HCT116 (cell line): ENCODE data around the gene PBX2. TPM values are rescaled to one million over a fixed set of nuclear protein-coding genes. Genes with fewer than 3 reads are reported as not detected.

Experiments
- ATAC-seq: fragments of 200-7000 bp; cut with Tn5 transposase; 2 replicates; pipeline ENCODE4 v1.9.1; 2020; ENCODE audit warnings: mild to moderate bottlenecking, moderate library complexity
- BruUV-seq: library from RNA; stranded (reverse); fragments of 400-500 nt; replicated peaks from 2 replicates; lab custom pipeline; 2021; lab: Mats Ljungman, UMichigan
- CTCF ChIA-PET: fragments of 300-600 bp; sonication (Branson Sonifier 250); formaldehyde crosslinking; loops from one replicate; lab custom pipeline; 2021; ENCODE audit warnings: antibody characterized with exemption; lab: Charles Lee
- POLR2A ChIA-PET: fragments of 300-600, 350-600 bp; sonication (Branson Sonifier 250); formaldehyde crosslinking; loops from one replicate; lab custom pipeline; 2021; ENCODE audit warnings: antibody characterized with exemption; lab: Charles Lee
- RAD21 ChIA-PET, 2 experiments: fragments of 300-600 bp; sonication (Branson Sonifier 250); formaldehyde crosslinking; loops; one replicate each; lab custom pipeline; 2023; ENCODE audit warnings: low total read pairs in 2 of 2; ENCODE audit not compliant: uncharacterized antibody in 2 of 2, unreplicated experiment in 2 of 2, low non-redundant PET in 1 of 2; lab: Charles Lee
- DNase-seq: peaks from one replicate; pipeline ENCODE4 v3.0.0-alpha.2; 2010; ENCODE audit warnings: low read depth, low spot score
- H2AFZ ChIP-seq: fragments of 200-600 bp; shearing (Covaris generic), sonication (generic); 2 replicates; pipeline ENCODE4 v1.6.1; 2017; ENCODE audit warnings: low read depth, mixed run types, mixed read lengths, antibody characterized with exemption, low read length; ENCODE audit not compliant: poor library complexity, severe bottlenecking
- H3K27ac ChIP-seq: 2 replicates; pipeline ENCODE4 v1.5.1; 2012; ENCODE audit warnings: low read depth, low read length
- H3K27me3 ChIP-seq: fragments of 200-600 bp; sonication (generic); 2 replicates; pipeline ENCODE4 v1.6.1; 2016; ENCODE audit warnings: mixed run types, low read length, mixed read lengths; ENCODE audit not compliant: insufficient read depth
- H3K36me3 ChIP-seq, 2 experiments: fragments of 200-500 bp in 1 of 2; fragments of 200-600 bp in 1 of 2; sonication (Bioruptor generic) in 1 of 2; sonication (generic) in 1 of 2; 2 replicates each; pipeline versions ENCODE4 v1.5.1 to v1.6.1; 2014 to 2016; ENCODE audit warnings: low read length in 2 of 2, inconsistent platforms in 1 of 2, mixed read lengths in 1 of 2, mixed run types in 1 of 2; ENCODE audit not compliant: insufficient read depth in 2 of 2, control insufficient read depth in 1 of 2
- H3K4me1 ChIP-seq, 2 experiments: fragments of 200-600 bp in 1 of 2; sonication (generic) in 1 of 2; 2 replicates each; pipeline versions ENCODE4 v1.5.1 to v1.6.1; 2012 to 2017; ENCODE audit warnings: low read length in 2 of 2, inconsistent platforms in 1 of 2, mild to moderate bottlenecking in 1 of 2, mixed read lengths in 1 of 2, mixed run types in 1 of 2, moderate library complexity in 1 of 2; ENCODE audit not compliant: insufficient read depth in 2 of 2, control insufficient read depth in 1 of 2
- H3K4me2 ChIP-seq: fragments of 200-600 bp; sonication (generic); 2 replicates; pipeline ENCODE4 v1.6.1; 2017; ENCODE audit warnings: mixed run types, low read length, mixed read lengths
- H3K4me3 ChIP-seq, 2 experiments: fragments of 200-600 bp in 1 of 2; sonication (generic) in 1 of 2; replicated peaks in 1 of 2; 2 replicates each; pipeline ENCODE4 v1.5.1; 2011 to 2016; ENCODE audit warnings: low read length in 2 of 2, control low read depth in 1 of 2, low read depth in 1 of 2, mild to moderate bottlenecking in 1 of 2, mixed read lengths in 1 of 2, mixed run types in 1 of 2
- H3K79me2 ChIP-seq: fragments of 200-600 bp; sonication (generic); 2 replicates; pipeline ENCODE4 v1.6.1; 2017; ENCODE audit warnings: mild to moderate bottlenecking, mixed run types, low read length, moderate library complexity, mixed read lengths; ENCODE audit not compliant: insufficient read depth
- H3K9ac ChIP-seq: fragments of 200-600 bp; sonication (generic); 2 replicates; pipeline ENCODE4 v1.6.1; 2016; ENCODE audit warnings: low read length, mixed read lengths
- H3K9me2 ChIP-seq: fragments of 200-600 bp; sonication (generic), shearing (Covaris generic); 2 replicates; pipeline ENCODE4 v1.6.1; 2017; ENCODE audit warnings: mixed run types, mild to moderate bottlenecking, moderate library complexity; ENCODE audit not compliant: insufficient read depth
- H3K9me3 ChIP-seq, 2 experiments: fragments of 200-500 bp in 1 of 2; fragments of 200-600 bp in 1 of 2; sonication (Bioruptor generic) in 1 of 2; sonication (generic) in 1 of 2; 2 replicates each; pipeline ENCODE4 v1.6.1; 2014 to 2017; ENCODE audit warnings: low read length in 2 of 2, mixed read lengths in 2 of 2, inconsistent platforms in 1 of 2, low read depth in 1 of 2, mild to moderate bottlenecking in 1 of 2, mixed run types in 1 of 2, moderate library complexity in 1 of 2; ENCODE audit not compliant: control insufficient read depth in 1 of 2, insufficient read depth in 1 of 2
- H4K20me1 ChIP-seq: fragments of 200-600 bp; sonication (generic), shearing (Covaris generic); 2 replicates; pipeline ENCODE4 v1.6.1; 2017; ENCODE audit warnings: mixed run types, mild to moderate bottlenecking, moderate library complexity; ENCODE audit not compliant: insufficient read depth
- EZH2phosphoT487 ChIP-seq: fragments of 200-600 bp; IDR thresholded peaks from 2 replicates; pipeline ENCODE4 v1.6.1; 2018; ENCODE audit warnings: antibody characterized with exemption, borderline replicate concordance
- SRF ChIP-seq: IDR thresholded peaks from 2 replicates; pipeline ENCODE4 v1.6.1; 2012; ENCODE audit warnings: low read depth
- TCF7L2 ChIP-seq: IDR thresholded peaks from 2 replicates; pipeline ENCODE4 v1.7.0; 2011; ENCODE audit warnings: borderline replicate concordance, inconsistent platforms; ENCODE audit not compliant: insufficient read depth, insufficient read length; ENCODE audit errors: extremely low read depth
- intact Hi-C: fragments of 100-400 bp; cut with micrococcal nuclease; formaldehyde crosslinking; loops from 2 replicates; pipeline ENCODE4 v1.10.0; 2022
- total RNA-seq: library from RNA; stranded (reverse); gene quantifications from one replicate; pipeline ENCODE4 v1.2.1, GENCODE V29; 2021; ENCODE audit not compliant: unreplicated experiment
- TF ChIP-seq, protein P1 (sequence below), 3 experiments: fragments of 200-600 bp in 1 of 3; sonication (generic) in 1 of 3; IDR thresholded peaks in 2 of 3; conservative IDR thresholded peaks in 1 of 3; 2 replicates each; pipeline ENCODE4 v1.5.1; 2012 to 2017; ENCODE audit warnings: low read depth in 2 of 3, low read length in 2 of 3, antibody characterized with exemption in 1 of 3, borderline replicate concordance in 1 of 3, control low read depth in 1 of 3, mild to moderate bottlenecking in 1 of 3, mixed read lengths in 1 of 3, mixed run types in 1 of 3, moderate library complexity in 1 of 3; ENCODE audit not compliant: insufficient read depth in 1 of 3

Gene PBX2
- total RNA-seq, 1 experiment from 2014 or later = 79.0 TPM

DNA sequence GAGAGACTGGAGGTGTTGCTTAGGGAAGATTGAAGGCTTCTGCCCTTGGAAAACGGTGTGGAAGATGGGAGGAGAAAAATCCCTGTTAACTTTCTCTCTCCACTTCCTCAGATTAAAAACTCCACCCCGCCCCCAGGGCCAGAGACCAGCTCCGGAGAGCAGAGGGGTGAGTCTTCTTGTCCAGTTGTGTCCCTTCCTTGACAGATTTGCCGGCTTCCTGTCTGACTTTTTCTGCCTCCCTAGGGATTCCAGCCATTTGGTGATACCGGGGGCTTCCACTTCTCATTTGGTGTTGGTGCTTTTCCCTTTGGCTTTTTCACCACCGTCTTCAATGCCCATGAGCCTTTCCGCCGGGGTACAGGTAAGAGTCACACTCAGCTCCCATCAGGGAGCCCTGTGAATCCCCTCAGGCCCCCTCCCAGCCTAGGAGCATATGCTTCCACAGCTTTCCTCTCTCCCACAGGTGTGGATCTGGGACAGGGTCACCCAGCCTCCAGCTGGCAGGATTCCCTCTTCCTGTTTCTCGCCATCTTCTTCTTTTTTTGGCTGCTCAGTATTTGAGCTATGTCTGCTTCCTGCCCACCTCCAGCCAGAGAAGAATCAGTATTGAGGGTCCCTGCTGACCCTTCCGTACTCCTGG, 10.1 kb downstream of the PBX2 start:
- Histone ChIP-seq H3K27me3 (no peaks in the 10 kb centered on the region), H3K4me1 (peaks cover 19 to 41% of the 10 kb centered on the region in 2 experiments), H3K9me2 (no peaks in the 10 kb centered on the region), H3K9ac (no peak overlapping the region), H3K79me2 (peaks cover 17% of the 10 kb centered on the region), H3K36me3 (peaks cover 7 to 13% of the 10 kb centered on the region in 2 experiments; a peak in 2 of 4 replicates), H2AFZ (no peak overlapping the region)
- ChIA-PET RAD21 (no interaction called here), POLR2A (interaction anchor here (1.1 kb wide), 1 partner anchor 15 kb away, joined by 3 read pairs; no protein-coding TSS in a partner anchor)
- TF ChIP-seq, protein P1, sequence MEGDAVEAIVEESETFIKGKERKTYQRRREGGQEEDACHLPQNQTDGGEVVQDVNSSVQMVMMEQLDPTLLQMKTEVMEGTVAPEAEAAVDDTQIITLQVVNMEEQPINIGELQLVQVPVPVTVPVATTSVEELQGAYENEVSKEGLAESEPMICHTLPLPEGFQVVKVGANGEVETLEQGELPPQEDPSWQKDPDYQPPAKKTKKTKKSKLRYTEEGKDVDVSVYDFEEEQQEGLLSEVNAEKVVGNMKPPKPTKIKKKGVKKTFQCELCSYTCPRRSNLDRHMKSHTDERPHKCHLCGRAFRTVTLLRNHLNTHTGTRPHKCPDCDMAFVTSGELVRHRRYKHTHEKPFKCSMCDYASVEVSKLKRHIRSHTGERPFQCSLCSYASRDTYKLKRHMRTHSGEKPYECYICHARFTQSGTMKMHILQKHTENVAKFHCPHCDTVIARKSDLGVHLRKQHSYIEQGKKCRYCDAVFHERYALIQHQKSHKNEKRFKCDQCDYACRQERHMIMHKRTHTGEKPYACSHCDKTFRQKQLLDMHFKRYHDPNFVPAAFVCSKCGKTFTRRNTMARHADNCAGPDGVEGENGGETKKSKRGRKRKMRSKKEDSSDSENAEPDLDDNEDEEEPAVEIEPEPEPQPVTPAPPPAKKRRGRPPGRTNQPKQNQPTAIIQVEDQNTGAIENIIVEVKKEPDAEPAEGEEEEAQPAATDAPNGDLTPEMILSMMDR (IDR thresholded peaks at IDR 0.05 in 2 of 3, conservative IDR thresholded peaks at IDR 0.05 in 1 of 3; ENCODE audit: borderline replicate concordance in 1 of 3, insufficient read depth in 1 of 3, low read depth in 2 of 3, low read length in 2 of 3) = no peak
- TF ChIP-seq EZH2phosphoT487 = no peak
- no peak for TF ChIP-seq SRF
- no peak for TF ChIP-seq TCF7L2
- TF ChIP-seq, all 23 proteins: peak for 0
- intact Hi-C loops = no loop called here
- ATAC-seq (no peak), DNase-seq (no peak)
- Histone ChIP-seq H3K9me3 (no peaks in the 10 kb centered on the region), H3K4me3 (no peak overlapping the region), H4K20me1 (no peaks in the 10 kb centered on the region), H3K4me2 (no peak overlapping the region), H3K27ac (no peak overlapping the region)
- TSS peak; percentile 2 for BruUV-seq
- CTCF ChIA-PET = no interaction called here
